Mesendoderm (in vitro differentiated cells): ENCODE results near the gene OCA2. TPM values are rescaled to one million over a fixed set of nuclear protein-coding genes. Genes with fewer than 3 reads are reported as not detected.
"Not testable (repeated sequence)": the region's sequence is repeated elsewhere in the genome, so short reads cannot be mapped to it uniquely, and the experiment has no call there.

Experiments
- DNase-seq: peaks from one replicate; pipeline ENCODE4 v3.0.0; 2013
- H2AK5ac ChIP-seq: 2 replicates; pipeline ENCODE4 v1.6.1; 2013; ENCODE audit warnings: low read length, inconsistent platforms
- H2BK120ac ChIP-seq: 2 replicates; pipeline ENCODE4 v1.6.1; 2013; ENCODE audit warnings: low read depth, mild to moderate bottlenecking, low read length, moderate library complexity, mixed read lengths
- H2BK15ac ChIP-seq: replicated peaks from 2 replicates; pipeline ENCODE4 v1.6.1; 2013; ENCODE audit warnings: low read depth, mild to moderate bottlenecking, moderate library complexity
- H2BK5ac ChIP-seq: 2 replicates; pipeline ENCODE4 v1.6.1; 2013; ENCODE audit warnings: low read length, inconsistent platforms
- H3K18ac ChIP-seq: 2 replicates; pipeline ENCODE4 v1.6.1; 2013; ENCODE audit warnings: mild to moderate bottlenecking, low read length, mixed read lengths
- H3K23ac ChIP-seq: one replicate; pipeline ENCODE4 v1.6.1; 2013; ENCODE audit warnings: low read length
- H3K27ac ChIP-seq: 2 replicates; pipeline ENCODE4 v1.5.1; 2013; ENCODE audit warnings: low read depth, mild to moderate bottlenecking, inconsistent platforms, low read length, moderate library complexity
- H3K27me3 ChIP-seq: 2 replicates; pipeline ENCODE4 v1.6.1; 2013; ENCODE audit warnings: low read length, control low read depth, mild to moderate bottlenecking, inconsistent platforms; ENCODE audit not compliant: insufficient read depth, poor library complexity
- H3K36me3 ChIP-seq: 2 replicates; pipeline ENCODE4 v1.6.1; 2013; ENCODE audit warnings: low read length, inconsistent platforms; ENCODE audit not compliant: control insufficient read depth, insufficient read depth
- H3K4ac ChIP-seq: one replicate; pipeline ENCODE4 v1.6.1; 2013; ENCODE audit warnings: low read depth, mild to moderate bottlenecking, low read length, moderate library complexity
- H3K4me1 ChIP-seq: 2 replicates; pipeline ENCODE4 v1.6.1; 2013; ENCODE audit warnings: low read depth, low read length, inconsistent platforms; ENCODE audit not compliant: control insufficient read depth
- H3K4me2 ChIP-seq: 2 replicates; pipeline ENCODE4 v1.6.1; 2013; ENCODE audit warnings: low read length
- H3K4me3 ChIP-seq: 2 replicates; pipeline ENCODE4 v1.5.1; 2013; ENCODE audit warnings: mild to moderate bottlenecking, low read length
- H3K56ac ChIP-seq: one replicate; pipeline ENCODE4 v1.6.1; 2013; ENCODE audit warnings: low read length
- H3K79me1 ChIP-seq: 2 replicates; pipeline ENCODE4 v1.6.1; 2013; ENCODE audit warnings: low read length, inconsistent platforms
- H3K79me2 ChIP-seq: 2 replicates; pipeline ENCODE4 v1.6.1; 2013; ENCODE audit warnings: mild to moderate bottlenecking, low read length; ENCODE audit not compliant: control insufficient read depth, insufficient read depth
- H3K9ac ChIP-seq: 2 replicates; pipeline ENCODE4 v1.6.1; 2013; ENCODE audit warnings: low read length, inconsistent platforms
- H4K5ac ChIP-seq: one replicate; pipeline ENCODE4 v1.6.1; 2013; ENCODE audit warnings: low read length
- H4K8ac ChIP-seq: one replicate; pipeline ENCODE4 v1.6.1; 2013; ENCODE audit warnings: low read depth, mild to moderate bottlenecking, control low read depth, low read length, moderate library complexity
- WGBS: extraction: QIAGEN DNeasy Blood & Tissue Kit; methylation state at CpG from one replicate; pipeline ENCODE4 v1.1.7; 2013; ENCODE audit warnings: low lambda C conversion rate, missing lambda C conversion rate; ENCODE audit not compliant: insufficient coverage; ENCODE audit errors: extremely low coverage; 5-methylcytosine and 5-hydroxymethylcytosine counted together
- polyA plus RNA-seq, 2 experiments: library from polyadenylated mRNA; stranded (reverse); fragments of 200-250 nt; gene quantifications; one replicate each; pipeline ENCODE4 v1.2.3, GENCODE V29; 2013

The OCA2 gene
- polyA plus RNA-seq (2013, experiment 1 of 2), result 0.22 TPM
- polyA plus RNA-seq (2013, experiment 2 of 2), result 0.18 TPM

DNA sequence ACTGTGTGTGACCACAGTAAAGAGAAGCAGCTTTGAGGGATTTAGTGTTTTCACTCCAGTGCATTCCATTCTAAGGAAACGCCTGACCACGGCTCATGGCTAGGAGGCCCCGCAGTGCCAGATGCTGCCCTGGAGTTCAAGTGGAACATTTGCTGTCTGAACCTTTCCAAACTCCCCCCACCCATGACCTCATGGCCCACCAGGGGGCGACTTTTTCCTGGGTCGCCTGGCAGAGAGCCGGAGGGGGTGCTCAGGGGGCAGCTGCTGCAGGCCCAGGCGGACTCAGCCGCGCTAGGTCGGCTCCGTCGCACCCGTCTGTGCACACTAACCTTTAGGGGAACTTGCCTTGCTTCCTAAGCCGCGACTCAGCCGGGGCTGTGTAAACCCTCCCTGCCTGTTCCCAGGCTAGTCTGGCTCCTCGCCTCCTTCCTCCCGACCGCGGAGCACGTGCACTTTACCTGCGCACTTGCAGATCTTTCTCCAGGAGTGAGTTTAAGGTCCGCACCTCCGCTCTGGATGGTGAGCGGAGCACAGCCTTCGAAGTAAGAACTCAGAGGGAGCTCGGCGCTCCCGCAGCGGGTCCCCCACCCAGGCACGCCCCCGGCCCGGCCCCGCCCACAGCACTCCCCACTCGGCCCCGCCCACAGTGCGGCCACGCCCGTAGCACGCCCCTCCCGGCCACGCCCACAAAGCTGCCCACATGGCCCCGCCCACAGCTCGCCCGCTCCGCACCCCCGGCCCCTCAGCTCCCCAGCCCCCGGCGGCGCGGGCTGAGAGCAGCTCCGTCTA is at the start of gene OCA2:
OCA2 (minus strand) TSS at position 550 of the 789 bp plus-strand sequence. CDS start 17,441 bp downstream, outside the sequence.
- no peak within 1 kb of the TSS for H2BK15ac ChIP-seq
- no CpG with 5 or more reads among the region's 52 CpGs for WGBS
- peak within 1 kb of the TSS; percentile 51 for H3K4me2 ChIP-seq
- H3K4ac ChIP-seq, result no peak within 1 kb of the TSS
- peaks cover 2% of the 10 kb centered on the region for H3K4me1 ChIP-seq
- no peaks in the 10 kb centered on the region for H3K79me2 ChIP-seq
- no peaks in the 10 kb centered on the region for H3K36me3 ChIP-seq
- H3K4me3 ChIP-seq, result no peak within 1 kb of the TSS
- peak within 1 kb of the TSS; percentile 29 for H3K9ac ChIP-seq
- peak; percentile 81 for DNase-seq
- H3K18ac ChIP-seq, result no peak within 1 kb of the TSS
- H2BK5ac ChIP-seq, result no peak within 1 kb of the TSS
- H4K5ac ChIP-seq, result no peak within 1 kb of the TSS
- H3K79me1 ChIP-seq, result no peaks in the 10 kb centered on the region
- H2BK120ac ChIP-seq, result no peak within 1 kb of the TSS
- peak within 1 kb of the TSS; percentile 62 for H3K56ac ChIP-seq
- H2AK5ac ChIP-seq, result no peak within 1 kb of the TSS
- no peak within 1 kb of the TSS for H4K8ac ChIP-seq
- H3K23ac ChIP-seq, result no peak within 1 kb of the TSS
- peaks cover 21% of the 10 kb centered on the region for H3K27me3 ChIP-seq
- H3K27ac ChIP-seq, result no peak within 1 kb of the TSS

DNA sequence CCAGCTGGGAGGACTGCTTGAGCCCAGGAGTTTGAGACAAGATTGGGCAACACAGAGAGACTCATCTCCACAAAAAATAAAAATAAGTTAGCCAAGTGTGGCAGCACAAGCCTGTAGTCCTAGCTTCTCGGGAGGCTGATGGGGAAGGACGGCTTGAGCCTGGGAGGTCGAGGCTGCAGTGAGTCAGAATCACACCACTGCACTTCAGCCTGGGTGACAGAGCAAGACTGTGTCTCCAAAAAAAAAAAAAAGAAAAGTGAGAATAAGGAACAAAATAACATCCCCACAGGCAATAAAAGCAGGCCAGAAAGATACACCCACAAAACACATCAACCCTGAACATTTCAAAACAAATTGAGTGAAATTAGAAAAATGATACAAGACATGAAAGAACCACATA is 48.7 kb upstream of the OCA2 start:
- no peak overlapping the region for H4K5ac ChIP-seq
- H3K4me1 ChIP-seq, result no peaks in the 10 kb centered on the region
- H2BK15ac ChIP-seq, result no peak overlapping the region
- H3K36me3 ChIP-seq, result peaks cover 1% of the 10 kb centered on the region
- no peak overlapping the region for H3K4me2 ChIP-seq
- H2AK5ac ChIP-seq, result no peak overlapping the region
- no peak for DNase-seq
- no peak overlapping the region for H4K8ac ChIP-seq
- H3K4me3 ChIP-seq, result no peak overlapping the region
- H3K27ac ChIP-seq, result no peak overlapping the region
- H3K56ac ChIP-seq, result no peak overlapping the region
- H3K23ac ChIP-seq, result no peak overlapping the region
- peaks cover 10% of the 10 kb centered on the region for H3K79me2 ChIP-seq
- H3K4ac ChIP-seq, result no peak overlapping the region
- H3K18ac ChIP-seq, result no peak overlapping the region
- no peak overlapping the region for H2BK5ac ChIP-seq
- no peaks in the 10 kb centered on the region for H3K27me3 ChIP-seq
- no peak overlapping the region for H3K9ac ChIP-seq
- WGBS, result no CpG with 5 or more reads among the region's 3 CpGs
- H2BK120ac ChIP-seq, result no peak overlapping the region
- peaks cover 8% of the 10 kb centered on the region for H3K79me1 ChIP-seq

GRCh38 chr15:28145419-28145818 is 46.3 kb upstream of the OCA2 start:
- H3K23ac ChIP-seq, H4K8ac ChIP-seq, H3K4me3 ChIP-seq, H3K56ac ChIP-seq, H3K27me3 ChIP-seq, H3K79me2 ChIP-seq, H3K36me3 ChIP-seq, H2BK120ac ChIP-seq, H3K9ac ChIP-seq, H3K4me2 ChIP-seq, H3K4me1 ChIP-seq, H3K4ac ChIP-seq, H2AK5ac ChIP-seq, H3K18ac ChIP-seq, DNase-seq, H4K5ac ChIP-seq, H2BK15ac ChIP-seq, H3K79me1 ChIP-seq, H3K27ac ChIP-seq, H2BK5ac ChIP-seq: not testable (repeated sequence)
- no CpG with 5 or more reads among the region's 4 CpGs for WGBS

DNA sequence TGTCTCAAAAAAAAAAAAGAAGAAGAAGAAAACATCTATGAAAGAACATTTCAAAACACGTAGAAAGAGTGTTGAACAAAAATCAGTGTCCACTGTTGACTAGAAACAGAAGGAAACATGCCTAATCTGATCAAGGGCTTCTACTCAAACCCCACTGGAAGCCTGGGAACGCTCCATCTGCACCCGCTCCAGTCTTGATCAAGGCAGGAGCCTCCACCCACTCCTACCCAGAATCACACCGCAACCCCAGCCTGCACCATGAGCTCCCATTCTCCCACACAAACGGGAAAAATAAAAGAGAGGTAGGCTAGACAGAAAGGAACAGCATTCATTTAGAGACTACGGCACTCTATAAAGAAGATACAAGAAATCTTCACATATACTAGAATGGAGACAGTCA is 40.9 kb upstream of the OCA2 start:
- Histone ChIP-seq H3K56ac (no peak overlapping the region), H3K79me1 (no peaks in the 10 kb centered on the region), H3K9ac (no peak overlapping the region), H3K27me3 (no peaks in the 10 kb centered on the region), H2BK5ac (no peak overlapping the region), H3K79me2 (no peaks in the 10 kb centered on the region), H3K27ac (no peak overlapping the region), H4K5ac (no peak overlapping the region), H3K4me3 (no peak overlapping the region), H2BK120ac (no peak overlapping the region), H3K4ac (no peak overlapping the region), H3K18ac (no peak overlapping the region), H4K8ac (no peak overlapping the region), H3K23ac (no peak overlapping the region), H3K36me3 (peaks cover 5% of the 10 kb centered on the region), H2AK5ac (no peak overlapping the region), H3K4me1 (no peaks in the 10 kb centered on the region), H3K4me2 (no peak overlapping the region), H2BK15ac (no peak overlapping the region)
- no CpG with 5 or more reads among the region's 6 CpGs for WGBS
- no peak for DNase-seq

DNA sequence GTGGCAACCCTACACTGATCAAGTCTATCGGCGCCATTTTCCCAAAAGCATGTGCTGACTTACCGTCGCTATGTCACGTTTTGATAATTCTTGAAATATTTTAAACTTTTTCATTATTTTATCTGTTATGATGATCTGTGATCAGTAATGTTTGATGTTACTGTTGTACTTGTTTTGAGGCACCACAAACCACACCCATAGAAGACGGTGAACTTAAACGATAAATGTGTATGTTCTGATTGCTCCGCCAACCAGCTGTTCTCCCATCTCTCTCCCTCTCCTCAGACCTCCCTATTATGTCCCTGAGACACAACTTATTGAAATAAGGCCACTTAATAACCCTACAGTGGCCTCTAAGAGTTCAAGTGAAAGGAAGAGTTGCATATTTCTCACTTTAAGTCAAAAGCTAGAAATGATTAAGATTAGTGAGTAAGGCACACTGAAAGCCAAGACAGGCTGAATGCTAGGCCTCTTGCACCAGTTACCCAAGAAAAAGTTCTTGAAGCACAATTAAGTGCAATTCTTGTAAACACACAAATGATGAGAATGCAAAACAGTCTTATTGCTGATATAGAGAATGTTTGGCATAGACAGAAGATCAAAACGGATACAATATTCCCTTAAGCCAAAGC is 38.4 kb upstream of the OCA2 start:
- not testable (repeated sequence) for H3K79me2 ChIP-seq, H3K4me1 ChIP-seq, H2BK5ac ChIP-seq, H3K18ac ChIP-seq, H4K8ac ChIP-seq, H3K79me1 ChIP-seq, H3K27ac ChIP-seq, H4K5ac ChIP-seq, H3K4me3 ChIP-seq, H3K23ac ChIP-seq, H3K4me2 ChIP-seq, H3K4ac ChIP-seq, H2BK120ac ChIP-seq, DNase-seq, H3K27me3 ChIP-seq, H3K36me3 ChIP-seq, H2BK15ac ChIP-seq, H3K56ac ChIP-seq, H2AK5ac ChIP-seq, H3K9ac ChIP-seq
- WGBS, result no CpG with 5 or more reads among the region's 9 CpGs
